Activated CD4-positive, alpha-beta T cell treated with anti-CD3 and anti-CD28 coated beads for 24 hours (primary cell): ENCODE results near the gene CTNND2.

Experiments
- DNase-seq, 2 donors: peaks; one replicate each; pipeline ENCODE4 v3.0.0-alpha.2; 2020; ENCODE audit warnings: low read depth in 2 of 2

Gene CTNND2

DNA sequence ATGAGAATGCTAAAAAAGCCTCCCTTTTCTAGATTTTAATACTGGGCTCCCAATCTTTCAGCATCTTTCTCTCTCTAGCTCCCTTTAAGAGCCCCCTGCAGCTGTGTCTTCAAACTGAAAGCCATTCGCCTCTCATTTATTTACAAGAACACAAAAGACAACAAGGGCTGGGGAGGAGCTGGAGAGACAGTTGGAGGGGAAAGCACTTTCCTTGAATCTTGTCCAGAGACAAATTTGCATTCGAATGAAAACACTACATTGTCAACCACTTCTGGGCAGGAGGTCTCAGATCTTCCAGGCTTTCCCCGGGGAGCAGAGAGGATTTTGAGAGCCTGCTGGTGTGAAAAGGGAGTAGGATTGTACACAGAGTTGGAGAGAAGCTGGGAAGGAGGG lies 518.3 kb downstream of the CTNND2 start:
- no peak for DNase-seq

DNA sequence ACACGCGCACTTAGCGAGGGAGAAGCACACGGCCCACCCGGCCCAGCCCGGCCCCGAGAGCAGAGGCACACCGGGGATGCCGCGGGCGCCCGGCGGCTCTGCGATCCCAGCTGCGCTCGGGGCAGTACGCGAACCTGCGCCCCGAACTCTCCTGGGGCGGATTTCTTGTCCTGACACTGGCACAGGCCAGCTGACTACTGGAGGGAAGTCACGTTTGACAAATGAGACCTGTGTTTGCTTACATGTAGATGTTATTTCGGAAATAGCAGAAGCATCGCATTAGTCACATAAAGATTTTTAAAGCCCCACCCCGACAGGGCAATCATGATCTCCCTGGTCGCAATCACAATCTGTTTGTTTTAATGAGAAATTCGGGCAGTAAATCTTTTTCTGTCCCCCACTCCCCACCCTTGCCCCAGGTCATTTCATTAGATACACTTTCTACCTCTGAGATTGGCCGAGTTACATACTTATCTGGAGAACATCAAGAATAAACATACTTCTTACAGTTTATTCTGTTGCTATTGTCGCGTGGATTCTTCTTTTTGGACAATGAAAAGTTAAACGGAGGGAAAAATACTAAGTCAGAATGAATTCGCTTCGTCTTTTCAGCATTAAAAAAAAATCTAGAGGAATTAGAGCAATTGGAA lies 518.9 kb downstream of the CTNND2 start:
- no peak for DNase-seq

DNA sequence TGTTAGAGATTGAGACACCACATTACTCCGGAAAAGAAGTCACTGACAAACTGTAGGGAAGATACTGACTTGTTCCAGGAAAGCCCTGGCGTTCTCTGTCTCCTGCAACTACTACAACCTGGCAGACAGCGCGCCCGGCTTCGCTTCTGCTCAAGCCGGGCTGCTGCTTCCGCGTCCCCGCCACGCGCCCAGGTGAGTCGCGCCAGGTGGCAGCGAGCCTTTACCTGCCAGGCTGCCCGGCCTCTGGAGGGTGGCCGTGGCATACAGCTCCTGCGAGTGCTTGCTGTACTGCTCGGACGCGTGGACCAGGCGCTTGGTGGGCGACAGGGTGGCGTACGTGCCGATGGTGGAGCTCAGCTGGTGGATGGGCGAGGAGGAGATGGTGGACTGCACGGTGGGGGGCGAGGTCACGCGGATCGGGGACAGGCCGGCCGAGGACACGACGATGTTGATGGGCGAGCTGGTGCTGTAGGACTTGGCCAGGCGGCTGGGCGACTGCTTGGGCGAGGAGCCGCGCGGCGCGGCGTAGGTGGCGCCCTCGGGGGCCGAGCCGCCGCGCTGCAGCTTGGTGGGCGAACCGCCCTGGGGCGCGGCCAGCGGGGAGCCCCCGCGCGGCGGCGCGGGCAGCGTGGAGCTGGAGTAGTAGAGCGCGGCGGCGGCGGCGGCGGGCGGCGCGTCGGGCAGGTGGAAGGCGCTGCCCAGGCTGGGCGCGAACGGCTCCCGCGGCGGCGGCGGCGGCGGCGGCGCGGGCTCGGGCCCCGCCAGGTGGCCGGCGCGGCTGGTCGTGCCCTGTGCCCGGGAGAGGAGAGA lies 519.6 kb downstream of the CTNND2 start:
- DNase-seq: no peak

DNA sequence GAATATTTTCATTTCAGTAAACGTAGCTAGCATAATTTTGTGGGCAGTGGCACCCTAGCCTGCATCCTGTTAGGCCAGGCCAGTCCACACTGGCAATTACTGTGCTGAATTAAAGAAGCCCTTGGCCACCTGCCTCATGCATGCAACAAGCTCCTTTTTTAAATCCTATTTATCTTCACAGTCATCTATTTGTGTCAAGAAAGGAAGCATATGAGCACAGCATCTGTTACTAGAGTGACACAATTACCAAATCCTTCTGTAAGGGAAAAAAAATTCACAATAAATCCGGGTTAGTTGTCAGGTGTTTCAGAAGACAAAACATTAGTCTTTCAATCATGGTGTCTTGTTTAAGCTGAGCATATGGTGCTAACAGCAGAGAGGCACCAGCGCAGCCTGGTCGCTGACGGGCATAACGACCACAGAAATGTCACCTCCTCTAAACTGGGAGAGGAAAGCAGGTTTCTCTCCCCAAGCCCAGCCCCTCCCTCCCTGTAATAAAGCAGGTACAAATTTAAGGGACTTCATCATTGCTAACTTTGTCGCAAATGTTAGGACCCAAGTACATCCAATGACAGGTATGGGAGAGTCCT lies 520.6 kb downstream of the CTNND2 start:
- no peak for DNase-seq

DNA sequence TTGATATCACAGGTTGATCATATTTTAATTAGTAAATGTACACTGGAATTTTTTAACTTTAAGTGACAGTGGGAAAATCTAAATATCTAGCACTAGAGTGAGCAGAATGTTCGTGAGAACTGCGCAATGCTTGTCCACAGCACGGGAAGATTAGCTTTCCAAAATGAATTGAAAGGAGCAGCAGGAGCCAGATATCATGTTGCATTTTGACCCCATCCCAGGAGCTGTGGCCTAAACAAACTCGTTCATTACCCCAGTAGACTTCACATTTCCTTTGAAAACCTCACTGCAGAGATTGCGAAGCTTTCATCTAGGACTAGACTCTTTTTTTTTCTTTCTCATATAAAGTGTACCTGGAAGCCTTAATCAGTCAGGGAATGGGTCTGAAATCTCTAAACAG lies 525.8 kb downstream of the CTNND2 start:
- no peak for DNase-seq

DNA sequence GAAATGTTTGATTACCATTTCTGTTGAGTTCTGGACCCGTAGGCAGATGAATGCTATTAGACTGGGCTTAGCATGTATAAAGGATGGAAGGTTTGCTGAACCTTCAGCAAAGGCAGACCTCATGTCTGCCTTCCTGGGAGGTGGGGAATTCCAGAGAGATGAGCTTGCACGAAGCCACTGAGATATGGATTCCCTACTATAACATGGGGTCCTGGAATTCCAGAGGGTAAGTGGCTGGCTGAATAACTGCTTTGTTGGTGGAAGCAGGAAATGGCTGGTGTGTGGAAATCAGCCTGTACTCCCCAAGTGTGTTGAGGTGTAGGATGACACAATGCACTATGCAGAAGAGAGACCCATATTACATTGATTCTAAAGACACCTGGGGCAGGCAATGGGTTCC lies 526.4 kb downstream of the CTNND2 start:
- no peak for DNase-seq

DNA sequence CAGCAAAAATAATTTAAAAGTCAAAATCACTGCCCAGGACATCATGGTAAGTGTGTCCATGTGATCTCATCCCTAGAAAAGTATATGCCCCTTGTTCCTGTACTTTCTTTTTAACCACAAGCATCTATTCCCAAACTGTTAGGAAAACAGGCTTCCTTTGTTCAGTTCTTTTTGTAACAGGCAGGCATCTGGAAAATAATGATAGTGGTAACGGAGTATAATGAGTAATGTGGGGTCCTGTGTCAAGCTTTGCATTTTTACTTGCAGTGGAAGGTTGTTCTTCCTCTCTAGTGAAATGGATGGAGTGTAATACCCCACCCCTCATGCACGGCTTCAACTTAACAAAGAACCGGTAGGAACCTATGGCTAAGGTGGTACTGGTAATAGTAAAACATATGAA lies 532.1 kb downstream of the CTNND2 start:
- no peak for DNase-seq

DNA sequence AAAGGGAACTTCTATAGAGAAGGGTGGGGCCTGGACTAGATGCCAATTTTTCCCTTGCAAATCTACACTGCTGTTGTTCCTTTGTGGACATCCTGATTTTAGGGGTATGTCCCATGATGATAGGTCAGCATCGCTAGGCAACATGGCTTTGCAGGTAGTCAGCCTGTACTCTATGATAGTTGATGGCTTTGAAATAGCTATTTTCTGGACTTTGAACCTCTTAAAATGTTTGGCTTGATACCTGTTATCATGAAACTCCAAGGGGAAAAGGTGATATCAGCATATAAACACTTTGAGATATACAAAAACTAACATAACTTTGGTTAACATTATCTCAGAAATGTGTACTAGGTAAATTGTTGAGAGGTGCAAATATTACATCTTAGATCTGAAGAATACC lies 533.2 kb downstream of the CTNND2 start:
- no peak for DNase-seq

DNA sequence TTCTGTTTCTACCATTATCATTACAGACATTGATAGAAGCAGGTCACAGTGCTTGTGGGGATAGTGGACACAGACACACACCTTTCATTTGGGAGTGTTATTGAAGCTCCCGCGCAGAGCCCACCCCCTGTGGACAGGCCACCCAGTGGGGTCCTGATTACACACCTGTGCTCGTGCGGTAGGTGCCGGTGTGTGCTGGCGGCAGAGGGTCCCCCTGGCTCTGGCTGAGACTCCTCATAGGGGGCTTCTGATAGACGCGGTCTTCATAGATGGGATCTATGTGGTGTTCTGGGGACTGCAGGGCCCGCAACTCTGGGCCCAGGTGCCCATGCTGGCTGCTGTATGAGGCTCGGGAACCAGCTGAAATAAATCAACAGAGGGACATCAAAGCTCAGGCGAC lies 539.7 kb downstream of the CTNND2 start:
- no peak for DNase-seq

DNA sequence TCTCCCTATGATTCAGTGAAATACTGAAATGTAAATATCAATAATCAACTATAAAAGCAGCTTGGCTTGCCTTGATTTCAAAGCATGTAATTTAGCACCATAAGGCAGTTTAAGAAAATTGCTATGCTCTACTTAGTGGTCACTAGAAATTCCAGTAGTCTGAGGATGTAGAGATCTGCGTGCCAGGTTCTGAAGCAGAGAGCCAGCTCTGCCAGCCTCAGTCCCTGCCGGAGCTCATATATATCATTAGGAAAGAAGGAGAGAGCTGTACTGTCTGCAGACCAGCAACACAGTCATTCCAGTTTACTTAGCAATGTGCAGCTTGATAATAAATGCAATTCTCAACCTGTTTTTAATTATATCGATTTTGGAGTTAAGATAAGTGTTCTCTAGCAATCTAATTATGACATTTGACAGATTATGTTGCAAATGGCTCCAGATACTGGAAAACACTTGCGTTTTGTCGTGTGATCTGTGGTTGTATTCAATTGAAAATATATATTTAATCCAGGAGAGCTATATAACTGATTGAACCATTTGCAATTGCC lies 540.5 kb downstream of the CTNND2 start:
- no peak for DNase-seq

DNA sequence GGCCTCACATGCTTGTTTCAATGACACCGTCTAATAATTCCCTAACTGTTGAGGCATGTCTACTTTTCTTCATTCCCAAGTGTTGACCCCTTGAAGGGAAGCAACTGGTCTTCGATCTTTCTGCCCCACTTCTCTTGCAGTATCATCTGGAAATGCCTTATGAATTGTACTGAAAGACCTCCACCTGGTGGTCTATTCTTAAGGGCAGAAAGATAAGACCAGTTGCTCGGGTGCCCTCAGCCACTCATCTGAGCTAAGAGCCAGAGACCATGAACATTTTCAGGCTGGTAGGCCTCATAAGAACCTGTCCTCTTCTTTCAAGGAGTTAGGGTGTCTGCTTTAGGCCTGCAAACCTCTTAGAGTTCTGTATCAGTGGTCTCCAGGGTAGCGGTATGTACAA lies 542.5 kb downstream of the CTNND2 start:
- DNase-seq: no peak

DNA sequence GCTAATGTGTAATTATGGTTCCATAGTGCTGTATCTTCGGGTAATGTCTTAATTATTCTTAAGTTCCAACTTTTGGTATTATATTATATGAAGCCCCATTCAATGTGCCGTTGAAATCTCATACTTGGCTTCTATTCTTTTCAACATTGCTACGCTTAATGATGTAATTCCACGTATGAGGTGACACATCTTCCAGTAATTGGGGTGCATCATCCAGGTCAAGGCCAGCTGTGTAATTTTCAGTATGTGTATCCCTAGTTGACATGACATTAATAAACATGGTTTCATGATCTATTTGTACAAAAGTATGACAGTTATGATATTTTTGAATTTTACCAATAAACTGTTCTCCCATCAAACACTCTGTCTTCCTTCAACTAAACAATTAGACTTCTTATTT lies 546.3 kb downstream of the CTNND2 start:
- DNase-seq: no peak

DNA sequence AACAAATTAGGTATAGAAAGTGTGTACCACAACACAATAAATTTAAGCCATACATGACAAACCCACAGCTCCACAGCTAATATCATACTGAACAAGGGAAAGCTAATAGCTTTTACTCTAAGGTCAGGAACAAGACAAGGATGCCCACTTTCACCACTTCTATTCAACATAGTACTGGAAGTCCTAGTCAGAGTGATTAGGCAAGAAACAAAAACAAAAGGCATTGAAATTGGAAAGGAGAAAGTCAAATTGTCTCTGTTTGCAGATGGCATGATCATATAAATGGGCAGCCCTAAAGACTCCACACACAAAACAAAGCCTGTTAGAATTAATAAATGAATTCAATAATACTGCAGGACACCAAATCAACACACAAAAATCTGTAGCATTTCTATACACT lies 548.8 kb downstream of the CTNND2 start:
- no peak for DNase-seq

DNA sequence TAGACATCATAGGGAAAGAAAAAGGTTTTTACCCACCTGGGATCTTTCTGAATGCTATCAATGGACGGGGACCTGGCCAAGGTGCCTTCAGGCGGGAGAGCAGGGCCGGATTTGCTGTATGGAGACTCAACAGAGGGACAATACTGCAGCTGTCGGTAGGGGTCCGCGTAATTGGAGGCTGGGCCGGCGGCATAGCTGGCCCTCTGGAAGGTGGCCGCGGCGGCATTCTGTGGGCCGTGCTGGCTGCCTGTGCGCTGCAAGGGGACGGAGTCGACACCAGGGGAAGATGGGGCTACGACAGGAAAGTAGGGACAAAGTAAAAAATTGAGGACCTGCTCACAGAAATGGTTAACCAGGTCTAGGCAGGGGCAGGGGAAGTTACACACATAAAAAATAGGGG lies 557.9 kb downstream of the CTNND2 start:
- DNase-seq: no peak

DNA sequence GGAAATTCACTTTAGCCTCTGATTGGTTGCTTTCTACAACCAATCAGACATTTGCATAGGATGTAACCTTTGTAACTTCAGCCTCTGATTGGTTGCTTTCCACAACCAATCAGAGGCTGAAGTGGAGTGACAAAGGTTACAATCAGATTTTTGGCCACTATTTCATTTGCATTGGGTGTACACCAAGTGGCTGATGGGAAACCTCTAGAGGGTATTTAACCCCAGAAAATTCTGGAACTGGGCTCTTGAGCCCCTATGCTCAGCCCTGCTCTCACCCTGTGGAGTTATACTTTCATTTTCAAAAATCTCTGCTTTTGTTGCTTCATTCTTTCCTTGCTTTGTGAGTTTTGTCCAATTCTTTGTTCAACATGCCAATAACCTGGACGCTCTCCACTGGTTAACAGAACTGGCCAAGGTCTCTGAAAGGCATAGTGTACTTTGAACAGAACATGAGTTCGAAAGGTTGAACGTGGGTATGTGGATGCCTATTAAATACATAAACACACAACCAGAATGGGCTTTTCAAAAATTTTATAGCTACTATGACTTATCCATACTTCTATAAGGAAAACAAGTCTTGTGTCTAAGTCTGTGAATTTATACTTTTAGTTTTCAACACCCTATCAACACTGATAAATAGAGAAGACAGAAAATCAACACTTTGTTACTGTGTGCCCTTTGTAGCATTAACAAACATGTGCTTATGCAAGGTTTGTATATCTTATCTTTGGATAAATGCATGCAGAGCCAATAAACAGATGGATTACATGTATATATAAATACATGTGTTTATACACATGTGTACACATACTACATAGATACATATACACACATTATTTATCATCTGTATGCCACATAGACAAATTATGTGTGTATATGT lies 568.1 kb downstream of the CTNND2 start:
- no peak for DNase-seq

DNA sequence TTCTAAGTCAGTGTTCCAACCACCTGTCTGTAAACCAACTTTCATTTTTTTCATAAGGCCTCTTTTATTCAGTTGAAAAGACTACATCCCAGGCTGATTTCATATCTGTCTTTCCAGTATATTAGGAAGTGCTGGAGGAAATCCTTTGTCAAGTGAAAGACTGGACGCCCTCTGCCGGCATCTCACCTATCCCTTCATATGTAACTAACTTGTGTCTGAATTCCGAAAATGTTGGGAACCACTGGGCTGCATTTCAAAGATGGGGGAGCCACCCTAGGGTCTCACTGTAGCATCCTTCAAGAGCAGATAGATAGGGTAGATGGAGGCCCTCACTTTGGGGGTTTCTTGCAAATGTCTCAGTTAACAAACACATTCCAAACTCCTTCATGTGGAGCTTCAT lies 569.8 kb downstream of the CTNND2 start:
- no peak for DNase-seq

DNA sequence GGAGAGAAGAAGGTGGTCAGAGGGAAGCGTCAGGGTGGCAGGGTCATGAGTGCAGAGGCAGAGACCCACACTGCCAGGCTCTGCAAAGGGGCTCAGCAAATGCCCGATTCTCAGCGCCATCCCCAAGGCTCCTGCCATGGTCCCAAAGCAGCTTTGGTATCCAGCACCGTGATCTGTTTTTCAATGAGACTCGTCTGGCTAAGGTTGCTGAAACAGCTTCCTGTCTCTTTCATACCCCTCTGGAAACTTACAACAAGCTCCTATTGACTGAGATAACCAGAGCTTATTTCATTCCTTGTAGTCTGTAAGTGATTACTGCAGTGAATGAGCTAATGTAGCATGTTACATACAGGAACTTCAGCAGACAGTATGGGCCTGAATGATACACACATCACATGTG lies 574.6 kb downstream of the CTNND2 start:
- DNase-seq: no peak

DNA sequence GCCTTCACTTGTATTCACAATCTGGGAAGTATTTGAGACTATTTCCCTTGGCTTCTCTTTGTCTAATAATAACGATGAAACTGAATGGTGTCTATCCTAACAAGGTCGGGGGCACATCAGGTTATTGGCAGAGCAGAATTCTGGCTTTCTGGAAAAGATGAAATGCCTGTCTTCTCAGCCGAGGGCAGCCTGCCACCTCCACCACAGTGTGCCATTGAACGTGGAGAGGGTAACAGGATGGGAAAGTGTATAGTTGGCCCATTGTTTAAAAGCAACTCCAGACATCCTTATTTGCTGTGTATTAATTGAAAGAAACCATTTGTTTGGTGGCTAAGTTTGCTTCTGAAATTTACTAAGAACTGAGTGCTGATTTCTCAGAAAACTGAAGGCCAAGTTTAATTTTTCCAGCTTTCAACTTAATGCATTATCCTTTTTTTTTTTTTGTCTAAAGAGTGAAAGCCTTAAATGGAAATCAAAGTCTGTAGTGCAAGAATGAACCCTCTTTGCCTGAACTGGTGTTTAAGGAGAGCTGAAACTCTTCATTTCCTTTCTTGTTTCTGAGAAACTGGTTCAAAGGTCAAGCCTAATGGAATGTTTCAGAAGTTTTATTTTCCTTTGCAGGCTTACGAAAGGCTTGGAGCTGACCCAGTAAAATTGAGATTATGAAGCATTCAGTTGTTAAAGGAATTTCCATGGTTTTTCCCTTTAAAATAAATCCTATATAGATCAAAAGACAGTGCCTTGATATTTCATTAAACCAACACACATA lies 579.5 kb downstream of the CTNND2 start:
- DNase-seq: no peak

DNA sequence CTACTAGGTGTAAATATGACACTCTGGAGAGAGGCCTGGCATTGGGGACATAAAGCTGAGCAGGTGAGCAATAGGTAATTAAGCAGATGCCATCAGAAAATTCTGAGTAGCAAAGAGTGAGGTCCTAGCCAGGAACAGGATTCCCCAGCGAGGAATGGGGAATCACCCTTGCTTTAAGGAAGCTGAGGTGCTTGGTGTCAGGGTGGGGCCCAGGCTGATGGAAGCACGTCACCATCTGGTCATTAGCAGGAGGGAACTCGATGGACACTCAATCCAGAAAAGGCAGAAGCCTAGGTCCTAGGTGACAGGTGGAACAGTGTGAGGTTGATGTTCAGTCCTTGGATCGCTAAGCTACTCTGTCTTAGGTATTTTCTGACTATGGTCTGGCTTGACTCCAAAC lies 580.5 kb downstream of the CTNND2 start:
- no peak for DNase-seq

DNA sequence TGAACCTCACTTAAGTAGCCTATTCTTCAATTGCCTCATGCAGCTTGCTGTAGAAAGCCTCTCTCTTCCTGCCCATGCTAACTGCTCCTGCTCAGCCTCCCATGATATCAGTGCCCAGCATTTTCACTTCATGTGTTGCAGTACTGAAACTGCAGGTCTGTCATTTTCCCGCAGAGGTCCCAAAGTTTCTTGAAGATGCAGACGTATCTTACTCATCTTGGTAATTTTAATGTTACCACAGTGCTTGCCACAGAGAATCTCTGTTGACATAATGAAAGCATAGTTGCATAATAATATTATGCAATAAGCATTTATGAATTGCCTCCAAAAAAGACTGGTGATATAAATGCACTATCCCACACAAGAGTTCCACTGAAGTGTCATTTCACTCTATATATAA lies 582.1 kb downstream of the CTNND2 start:
- no peak for DNase-seq
